Neuronal stem cell (in vitro differentiated cells): Measurements from ENCODE around the gene FFAR4.
A peak's percentile ranks its signal among the peaks of the same experiment; 100 is the strongest.

Experiments used
- DNase-seq: peaks from one replicate; pipeline ENCODE4 v3.0.0-alpha.2; 2013; ENCODE audit warnings: low spot score
- H2AFZ ChIP-seq: one replicate; pipeline ENCODE4 v1.6.1; 2013; ENCODE audit warnings: mild to moderate bottlenecking, low read length, inconsistent platforms
- H2AK5ac ChIP-seq: 2 replicates; pipeline ENCODE4 v1.6.1; 2013; ENCODE audit warnings: low read depth, mild to moderate bottlenecking, inconsistent platforms, low read length, moderate library complexity, mixed read lengths
- H2BK120ac ChIP-seq: 2 replicates; pipeline ENCODE4 v1.6.1; 2013; ENCODE audit warnings: low read depth, mild to moderate bottlenecking, inconsistent platforms, low read length, moderate library complexity, mixed read lengths
- H2BK12ac ChIP-seq: one replicate; pipeline ENCODE4 v1.6.1; 2013; ENCODE audit warnings: low read length, inconsistent platforms
- H2BK15ac ChIP-seq: 2 replicates; pipeline ENCODE4 v1.6.1; 2013; ENCODE audit warnings: mild to moderate bottlenecking, low read length, inconsistent platforms, mixed read lengths
- H2BK5ac ChIP-seq: one replicate; pipeline ENCODE4 v1.6.1; 2013; ENCODE audit warnings: inconsistent platforms, mild to moderate bottlenecking, low read length, moderate library complexity
- H3K14ac ChIP-seq: one replicate; pipeline ENCODE4 v1.6.1; 2013; ENCODE audit warnings: low read length, inconsistent platforms
- H3K18ac ChIP-seq: 2 replicates; pipeline ENCODE4 v1.6.1; 2013; ENCODE audit warnings: low read length, inconsistent platforms
- H3K23ac ChIP-seq: 2 replicates; pipeline ENCODE4 v1.6.1; 2013; ENCODE audit warnings: low read depth, mild to moderate bottlenecking, mixed read lengths, low read length, inconsistent platforms; ENCODE audit not compliant: poor library complexity
- H3K27ac ChIP-seq: replicated peaks from 3 replicates; pipeline ENCODE4 v1.5.1; 2013; ENCODE audit warnings: low read length, inconsistent platforms
- H3K27me3 ChIP-seq, 3 experiments: 2 replicates each; pipeline ENCODE4 v1.6.1; 2013; ENCODE audit warnings: low read length in 3 of 3, mild to moderate bottlenecking in 2 of 3, inconsistent platforms in 1 of 3, low read depth in 1 of 3, mixed read lengths in 1 of 3, moderate library complexity in 1 of 3; ENCODE audit not compliant: control insufficient read depth in 3 of 3, insufficient read depth in 3 of 3
- H3K36me3 ChIP-seq, 2 donors: replicated peaks in 1 of 2; 2 replicates each; pipeline ENCODE4 v1.6.1; 2013; ENCODE audit warnings: low read length in 2 of 2; ENCODE audit not compliant: control insufficient read depth in 2 of 2, insufficient read depth in 2 of 2
- H3K4ac ChIP-seq: 2 replicates; pipeline ENCODE4 v1.6.1; 2013; ENCODE audit warnings: inconsistent platforms, mild to moderate bottlenecking, low read length, moderate library complexity
- H3K4me1 ChIP-seq, 2 donors: 1 replicate in 1 of 2; 2 replicates in 1 of 2; pipeline ENCODE4 v1.6.1; 2013; ENCODE audit warnings: low read length in 2 of 2, low read depth in 1 of 2; ENCODE audit not compliant: control insufficient read depth in 2 of 2, insufficient read depth in 1 of 2
- H3K4me2 ChIP-seq: one replicate; pipeline ENCODE4 v1.6.1; 2013; ENCODE audit warnings: mild to moderate bottlenecking, low read length, inconsistent platforms; ENCODE audit not compliant: insufficient read depth, poor library complexity, severe bottlenecking
- H3K4me3 ChIP-seq, 2 donors: 2 replicates each; pipeline ENCODE4 v1.5.1; 2013; ENCODE audit warnings: low read length in 2 of 2, mild to moderate bottlenecking in 2 of 2, inconsistent platforms in 1 of 2, moderate library complexity in 1 of 2
- H3K79me1 ChIP-seq: one replicate; pipeline ENCODE4 v1.6.1; 2013; ENCODE audit warnings: low read depth, mild to moderate bottlenecking, inconsistent platforms, low read length, moderate library complexity
- H3K9ac ChIP-seq: one replicate; pipeline ENCODE4 v1.6.1; 2013; ENCODE audit warnings: mild to moderate bottlenecking, low read depth, low read length, inconsistent platforms; ENCODE audit not compliant: poor library complexity
- H3K9me3 ChIP-seq, 2 donors: replicated peaks in 1 of 2; 2 replicates each; pipeline versions ENCODE3 to v1.6.1; 2013; ENCODE audit warnings: low read length in 2 of 2, mild to moderate bottlenecking in 2 of 2, inconsistent platforms in 1 of 2, low read depth in 1 of 2, mixed read lengths in 1 of 2, moderate library complexity in 1 of 2; ENCODE audit not compliant: control insufficient read depth in 2 of 2, insufficient read depth in 1 of 2
- H4K8ac ChIP-seq: one replicate; pipeline ENCODE4 v1.6.1; 2013; ENCODE audit warnings: low read depth, mild to moderate bottlenecking, inconsistent platforms, low read length, moderate library complexity
- H4K91ac ChIP-seq: one replicate; pipeline ENCODE4 v1.6.1; 2013; ENCODE audit warnings: low read length, low read depth, mild to moderate bottlenecking, inconsistent platforms; ENCODE audit not compliant: poor library complexity
- WGBS, 2 donors: extraction: QIAGEN DNeasy Blood & Tissue Kit; methylation state at CpG; one replicate each; pipeline ENCODE4 v1.1.7; 2013; ENCODE audit warnings: missing lambda C conversion rate in 2 of 2, mixed read lengths in 1 of 2; ENCODE audit not compliant: insufficient read length in 2 of 2, insufficient replicate concordance in 1 of 2; ENCODE audit errors: extremely low coverage in 2 of 2; 5-methylcytosine and 5-hydroxymethylcytosine counted together

The FFAR4 gene

DNA sequence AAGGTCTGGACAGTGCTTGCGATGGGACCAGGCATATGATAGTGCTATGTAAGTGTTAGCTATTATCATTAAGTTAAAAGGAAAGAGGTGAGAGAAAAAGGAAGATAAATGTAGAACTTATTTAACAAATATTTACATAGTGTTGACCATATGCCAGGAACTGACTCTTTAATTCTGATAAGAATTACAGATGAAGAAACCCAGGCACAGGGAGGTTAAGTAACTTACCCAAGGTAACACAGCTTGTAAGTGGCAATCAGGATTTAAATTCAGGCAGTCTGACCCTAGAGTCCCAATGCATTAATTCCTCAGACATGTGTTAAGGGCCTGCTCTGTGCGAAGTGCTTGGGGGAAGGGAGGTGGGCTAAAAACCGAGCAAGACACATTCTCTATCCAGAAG, 11.1 kb downstream of the FFAR4 start:
- H3K4me2 ChIP-seq = no peak overlapping the region
- H3K18ac ChIP-seq = no peak overlapping the region
- no CpG with 5 or more reads among the region's 3 CpGs for WGBS, 2 donors
- no peak overlapping the region for H3K27ac ChIP-seq
- no peak overlapping the region for H2AK5ac ChIP-seq
- H3K79me1 ChIP-seq = no peaks in the 10 kb centered on the region
- no peak for DNase-seq
- no peak overlapping the region for H2AFZ ChIP-seq
- no peak overlapping the region for H2BK5ac ChIP-seq
- peaks cover 0 to 41% (median 0%) of the 10 kb centered on the region in 3 experiments for H3K27me3 ChIP-seq
- no peak overlapping the region for H2BK15ac ChIP-seq
- peaks cover 1 to 3% of the 10 kb centered on the region in 2 donors for H3K9me3 ChIP-seq
- peaks cover 8% of the 10 kb centered on the region in 2 donors for H3K4me1 ChIP-seq
- H4K91ac ChIP-seq = no peak overlapping the region
- no peaks in the 10 kb centered on the region for H3K36me3 ChIP-seq
- H2BK120ac ChIP-seq = no peak overlapping the region
- no peak overlapping the region for H3K9ac ChIP-seq
- no peak overlapping the region for H3K23ac ChIP-seq
- H3K14ac ChIP-seq = no peak overlapping the region
- H3K4me3 ChIP-seq = no peak overlapping the region
- no peak overlapping the region for H2BK12ac ChIP-seq
- H4K8ac ChIP-seq = no peak overlapping the region
- H3K4ac ChIP-seq = no peak overlapping the region

DNA sequence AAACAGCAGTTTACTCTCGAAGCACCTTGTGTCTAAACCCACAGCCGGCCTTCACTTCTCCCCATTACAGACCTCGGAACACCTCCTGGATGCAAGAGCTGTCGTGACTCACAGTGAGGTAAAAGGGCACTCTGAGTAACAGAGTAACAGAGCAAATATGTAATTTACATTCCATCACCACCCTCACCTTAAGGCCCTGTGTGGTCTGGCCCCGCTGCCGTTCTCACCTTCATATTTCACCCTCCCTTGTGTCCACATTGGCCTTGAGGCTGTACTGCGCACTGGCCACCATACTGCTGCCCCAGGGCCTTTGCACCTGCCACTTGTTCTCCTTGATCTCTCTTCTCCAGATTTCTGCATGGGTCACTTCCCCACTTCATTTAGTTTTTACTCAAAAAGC, 12.6 kb downstream of the FFAR4 start:
- H2BK120ac ChIP-seq = no peak overlapping the region
- no peak overlapping the region for H3K9ac ChIP-seq
- H2BK15ac ChIP-seq = no peak overlapping the region
- no peak overlapping the region for H3K4ac ChIP-seq
- H3K18ac ChIP-seq = no peak overlapping the region
- H3K27me3 ChIP-seq = peaks cover 0 to 26% (median 0%) of the 10 kb centered on the region in 3 experiments
- no peak overlapping the region for H3K4me2 ChIP-seq
- H4K91ac ChIP-seq = no peak overlapping the region
- no peak overlapping the region for H2AFZ ChIP-seq
- H3K9me3 ChIP-seq = peaks cover 1 to 3% of the 10 kb centered on the region in 2 donors
- no peak overlapping the region for H2AK5ac ChIP-seq
- no peak overlapping the region for H3K27ac ChIP-seq
- no peak overlapping the region for H4K8ac ChIP-seq
- DNase-seq = no peak
- no peak overlapping the region for H3K23ac ChIP-seq
- H3K79me1 ChIP-seq = no peaks in the 10 kb centered on the region
- no peak overlapping the region for H2BK5ac ChIP-seq
- no peaks in the 10 kb centered on the region for H3K36me3 ChIP-seq
- no peak overlapping the region for H2BK12ac ChIP-seq
- H3K4me3 ChIP-seq = no peak overlapping the region
- peaks cover 8% of the 10 kb centered on the region in 2 donors for H3K4me1 ChIP-seq
- no peak overlapping the region for H3K14ac ChIP-seq
- no CpG with 5 or more reads among the region's 7 CpGs for WGBS, 2 donors

DNA sequence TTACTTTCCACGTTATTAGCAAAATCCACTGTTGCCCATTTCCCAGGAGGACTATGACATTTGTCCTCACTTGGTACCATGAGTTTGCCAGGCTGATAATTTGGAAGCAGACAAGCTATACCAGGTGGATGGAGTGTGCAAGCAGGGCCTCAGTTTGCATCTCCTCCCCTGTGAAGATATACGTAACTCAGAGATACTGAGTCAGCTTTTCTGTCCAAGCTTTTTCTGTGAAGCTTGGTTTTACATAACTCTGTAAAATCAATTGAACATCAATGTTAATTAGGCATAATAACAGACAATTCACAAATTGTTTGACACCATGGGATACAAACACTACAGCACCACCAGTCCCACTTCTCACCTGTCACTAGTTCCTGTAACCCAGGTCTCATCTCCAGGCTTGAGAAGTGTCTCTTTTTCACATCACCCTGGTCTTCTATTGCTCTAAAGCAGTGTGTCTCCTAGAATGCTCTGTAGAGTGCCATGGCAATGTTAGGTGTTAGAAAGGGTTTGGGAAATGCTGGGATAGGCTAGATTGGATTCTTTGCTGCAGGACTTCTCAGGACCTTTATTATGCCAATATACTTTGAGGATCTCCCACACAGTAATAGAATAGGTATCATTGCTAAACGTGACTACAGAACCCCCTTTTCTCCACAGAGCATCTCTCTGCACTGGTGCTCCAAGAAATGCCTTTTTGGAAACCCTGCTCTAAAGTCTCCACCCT, 13.7 kb downstream of the FFAR4 start:
- Histone ChIP-seq H4K91ac (no peak overlapping the region), H3K14ac (no peak overlapping the region), H3K27me3 (peaks cover 0 to 19% (median 0%) of the 10 kb centered on the region in 3 experiments), H2BK120ac (no peak overlapping the region), H3K18ac (no peak overlapping the region), H3K9ac (no peak overlapping the region), H2BK12ac (no peak overlapping the region), H3K4me1 (peaks cover 8% of the 10 kb centered on the region in 2 donors), H2BK5ac (no peak overlapping the region), H2AFZ (no peak overlapping the region), H4K8ac (no peak overlapping the region), H3K9me3 (peaks cover 1 to 3% of the 10 kb centered on the region in 2 donors), H3K36me3 (no peaks in the 10 kb centered on the region), H3K79me1 (no peaks in the 10 kb centered on the region), H2AK5ac (no peak overlapping the region), H2BK15ac (no peak overlapping the region), H3K4ac (no peak overlapping the region), H3K23ac (no peak overlapping the region), H3K4me3 (no peak overlapping the region), H3K27ac (no peak overlapping the region), H3K4me2 (no peak overlapping the region)
- DNase-seq = no peak
- WGBS, 2 donors = 100% methylated on average over 1 of the region's 3 CpGs; no CpG with 5 or more reads in 1 of the 2 donors

- no peak overlapping the region for H2BK12ac ChIP-seq
- no peaks in the 10 kb centered on the region for H3K79me1 ChIP-seq
- no peak overlapping the region for H3K4me2 ChIP-seq
- H4K8ac ChIP-seq = no peak overlapping the region
- no peak overlapping the region for H2AFZ ChIP-seq
- H4K91ac ChIP-seq = no peak overlapping the region
- H3K36me3 ChIP-seq = no peaks in the 10 kb centered on the region
- H3K23ac ChIP-seq = no peak overlapping the region
- no peak overlapping the region for H2BK5ac ChIP-seq
- H3K14ac ChIP-seq = no peak overlapping the region
- H3K18ac ChIP-seq = no peak overlapping the region
- H2BK15ac ChIP-seq = no peak overlapping the region
- no peak overlapping the region for H3K27ac ChIP-seq
- H3K9me3 ChIP-seq = peaks cover 1 to 3% of the 10 kb centered on the region in 2 donors
- DNase-seq = peak; percentile 85
- peaks cover 0 to 13% (median 0%) of the 10 kb centered on the region in 3 experiments for H3K27me3 ChIP-seq
- no peak overlapping the region for H2BK120ac ChIP-seq
- H3K4ac ChIP-seq = no peak overlapping the region
- peaks cover 8% of the 10 kb centered on the region in 2 donors for H3K4me1 ChIP-seq
- H3K4me3 ChIP-seq = no peak overlapping the region
- WGBS, 2 donors = no CpG with 5 or more reads among the region's 6 CpGs
- no peak overlapping the region for H3K9ac ChIP-seq
- no peak overlapping the region for H2AK5ac ChIP-seq
These were observed 14.4 kb downstream of the FFAR4 start for GRCh38 chr10:93580828-93581227.
